GM19467 (cell line): ENCODE measurements around the gene KRTAP3-2.
"Not testable (repeated sequence)": the region's sequence is repeated elsewhere in the genome, so short reads cannot be mapped to it uniquely, and the experiment has no call there.

Experiments used
- ATAC-seq: cut with Tn5 transposase; IDR thresholded peaks from one replicate; pipeline ENCODE4 v1.9.1; 2021; ENCODE audit warnings: mild to moderate bottlenecking, moderate library complexity; ENCODE audit not compliant: unreplicated experiment

Gene KRTAP3-2

GRCh38 chr17:40999563-40999962, at the start of gene KRTAP3-2:
Gene KRTAP3-2 (minus strand): TSS chr17:40999906. CDS start chr17:40999853, 53 bp downstream.
- not testable (repeated sequence) for ATAC-seq

GRCh38 chr17:41049110-41049509, 49.4 kb upstream of the KRTAP3-2 start:
- ATAC-seq = no peak

- ATAC-seq = no peak
Observed at GRCh38 chr17:41048441-41048840, 48.7 kb upstream of the KRTAP3-2 start.

- not testable (repeated sequence) for ATAC-seq
Observed at GRCh38 chr17:41046735-41047465, 47.2 kb upstream of the KRTAP3-2 start, which contains the start of gene KRTAP2-1. Gene KRTAP2-1 (minus strand): TSS chr17:41047316. CDS start chr17:41047267, 49 bp downstream.

- ATAC-seq = no peak
Observed at GRCh38 chr17:41042953-41043352, 43.2 kb upstream of the KRTAP3-2 start.

GRCh38 chr17:41040783-41041571, 41.3 kb upstream of the KRTAP3-2 start, which contains the start of gene KRTAP1-1:
Gene KRTAP1-1 (minus strand): TSS chr17:41041450. CDS start chr17:41041397, 53 bp downstream.
- ATAC-seq = not testable (repeated sequence)

- ATAC-seq = no peak
Observed at GRCh38 chr17:41037853-41038350, 38.2 kb upstream of the KRTAP3-2 start.

- ATAC-seq = not testable (repeated sequence)
Observed at GRCh38 chr17:41034346-41034935, 34.7 kb upstream of the KRTAP3-2 start, which contains the start of gene KRTAP1-3. Gene KRTAP1-3 (minus strand): TSS chr17:41034874. CDS start chr17:41034821, 53 bp downstream.

- ATAC-seq = no peak
Observed at GRCh38 chr17:41029633-41030245, 30.0 kb upstream of the KRTAP3-2 start, which contains the start of gene KRTAP1-4. Gene KRTAP1-4 (minus strand): TSS chr17:41030195. CDS start chr17:41030078, 117 bp downstream.

GRCh38 chr17:41026715-41027471, 27.2 kb upstream of the KRTAP3-2 start, which contains the start of gene KRTAP1-5:
Gene KRTAP1-5 (minus strand): TSS chr17:41027208. CDS start chr17:41027155, 53 bp downstream.
- ATAC-seq = no peak

- no peak for ATAC-seq
Observed at GRCh38 chr17:41024697-41025096, 25.0 kb upstream of the KRTAP3-2 start.

GRCh38 chr17:41020336-41020735, 20.6 kb upstream of the KRTAP3-2 start:
- no peak for ATAC-seq

- no peak for ATAC-seq
Observed at GRCh38 chr17:41019415-41019814, 19.7 kb upstream of the KRTAP3-2 start.

- no peak for ATAC-seq
Observed at GRCh38 chr17:41018541-41018940, 18.8 kb upstream of the KRTAP3-2 start.

GRCh38 chr17:41016578-41017215, 17.0 kb upstream of the KRTAP3-2 start:
- no peak for ATAC-seq

- no peak for ATAC-seq
Observed at GRCh38 chr17:41015454-41015853, 15.7 kb upstream of the KRTAP3-2 start.

GRCh38 chr17:41013606-41014005, 13.9 kb upstream of the KRTAP3-2 start:
- no peak for ATAC-seq

GRCh38 chr17:41013181-41013580, 13.5 kb upstream of the KRTAP3-2 start:
- no peak for ATAC-seq
